Left kidney (tissue), 2 donors: Measurements from ENCODE around the gene GUCY2D. TPM values are rescaled to one million over a fixed set of nuclear protein-coding genes. Genes with fewer than 3 reads are reported as not detected.
"Not testable (repeated sequence)": the region's sequence is repeated elsewhere in the genome, so short reads cannot be mapped to it uniquely, and the experiment has no call there.

ENCODE experiments used
- DNase-seq: peaks from one replicate; pipeline ENCODE4 v3.0.0-alpha.2; 2013
- polyA plus RNA-seq: library from polyadenylated mRNA; unstranded; fragments of 120-200 nt; gene quantifications from one replicate; pipeline ENCODE4 v1.2.1, GENCODE V29; 2013; ENCODE audit not compliant: insufficient read length

GUCY2D gene
- polyA plus RNA-seq, 1 donor, result 0.45 TPM

GRCh38 chr17:8016632-8017424 lies 14.4 kb downstream of the GUCY2D start:
- peak; percentile 66 for DNase-seq

GRCh38 chr17:8018436-8018835 lies 16.0 kb downstream of the GUCY2D start:
- no peak for DNase-seq

GRCh38 chr17:8019166-8019565 lies 16.8 kb downstream of the GUCY2D start:
- DNase-seq, result no peak

GRCh38 chr17:8019665-8020650 lies 17.5 kb downstream of the GUCY2D start:
- DNase-seq, result no peak

GRCh38 chr17:8020776-8021564 lies 18.6 kb downstream of the GUCY2D start:
- no peak for DNase-seq

GRCh38 chr17:8021565-8022359 lies 19.3 kb downstream of the GUCY2D start:
- no peak for DNase-seq

GRCh38 chr17:8022360-8023003 lies 20.1 kb downstream of the GUCY2D start:
- DNase-seq, result no peak

- DNase-seq, result not testable (repeated sequence)
Measured at GRCh38 chr17:8024161-8024560, 21.7 kb downstream of the GUCY2D start.

GRCh38 chr17:8025176-8025911 lies 22.9 kb downstream of the GUCY2D start:
- DNase-seq, result no peak

- DNase-seq, result no peak
Measured at GRCh38 chr17:8029121-8029520, 26.7 kb downstream of the GUCY2D start.

GRCh38 chr17:8031261-8031661 lies 28.8 kb downstream of the GUCY2D start:
- DNase-seq, result no peak

GRCh38 chr17:8031950-8032349 lies 29.5 kb downstream of the GUCY2D start:
- no peak for DNase-seq

GRCh38 chr17:8032442-8032841 lies 30.0 kb downstream of the GUCY2D start:
- no peak for DNase-seq

GRCh38 chr17:8038954-8039610 lies 36.7 kb downstream of the GUCY2D start, which contains the start of gene ALOX15B:
TSS of gene ALOX15B (plus strand) at chr17:8039059. CDS start at chr17:8039156, 97 bp downstream.
- no peak for DNase-seq

- DNase-seq, result no peak
Measured at GRCh38 chr17:8039611-8040168, 37.3 kb downstream of the GUCY2D start.

GRCh38 chr17:8041249-8041928 lies 39.0 kb downstream of the GUCY2D start:
- DNase-seq, result no peak

GRCh38 chr17:8041979-8042378 lies 39.6 kb downstream of the GUCY2D start:
- DNase-seq, result no peak
